CD14-positive monocyte (primary cell): ENCODE measurements around the gene ARL4C. TPM values are rescaled to one million over a fixed set of nuclear protein-coding genes. Genes with fewer than 3 reads are reported as not detected.

Source experiments
- DNase-seq, 3 donors: peaks; one replicate each; pipeline ENCODE4 v3.0.0-alpha.2; 2011 to 2022
- H2AFZ ChIP-seq: 2 replicates; pipeline ENCODE4 v1.6.0; 2012; ENCODE audit warnings: mild to moderate bottlenecking, low read depth, low read length, inconsistent platforms; ENCODE audit not compliant: insufficient read depth, poor library complexity, severe bottlenecking
- H3K27ac ChIP-seq, 2 donors: 1 replicate in 1 of 2; 2 replicates in 1 of 2; pipeline ENCODE4 v1.5.1; 2012 to 2013; ENCODE audit warnings: low read length in 2 of 2, control low read depth in 1 of 2, inconsistent platforms in 1 of 2, low read depth in 1 of 2, mild to moderate bottlenecking in 1 of 2
- H3K27me3 ChIP-seq, 2 donors: one replicate each; pipeline versions ENCODE4 v1.6.0 to v1.6.1; 2011 to 2013; ENCODE audit warnings: low read length in 2 of 2; ENCODE audit not compliant: control insufficient read depth in 2 of 2, insufficient read depth in 2 of 2
- H3K36me3 ChIP-seq, 2 donors: replicated peaks in 1 of 2; 1 replicate in 1 of 2; 2 replicates in 1 of 2; pipeline versions ENCODE4 v1.5.1 to v1.6.1; 2012 to 2013; ENCODE audit warnings: low read length in 2 of 2, control low read depth in 1 of 2, inconsistent platforms in 1 of 2, mild to moderate bottlenecking in 1 of 2; ENCODE audit not compliant: insufficient read depth in 2 of 2, control insufficient read depth in 1 of 2
- H3K4me1 ChIP-seq, 2 donors: 1 replicate in 1 of 2; 2 replicates in 1 of 2; pipeline versions ENCODE4 v1.5.1 to v1.6.1; 2012 to 2013; ENCODE audit warnings: low read length in 2 of 2, control low read depth in 1 of 2, inconsistent platforms in 1 of 2, mild to moderate bottlenecking in 1 of 2, moderate library complexity in 1 of 2; ENCODE audit not compliant: insufficient read depth in 2 of 2, control insufficient read depth in 1 of 2
- H3K4me2 ChIP-seq: replicated peaks from 2 replicates; pipeline ENCODE3; 2012; ENCODE audit warnings: low read length, moderate library complexity, mild to moderate bottlenecking; ENCODE audit not compliant: poor library complexity, severe bottlenecking; ENCODE audit errors: extremely low read depth
- H3K4me3 ChIP-seq, 3 experiments: fragments of 200-600 bp in 1 of 3; sonication (generic) in 1 of 3; replicated peaks in 1 of 3; 1 replicate in 2 of 3; 2 replicates in 1 of 3; pipeline ENCODE4 v1.5.1; 2011 to 2013; ENCODE audit warnings: low read length in 3 of 3, mild to moderate bottlenecking in 3 of 3, control low read depth in 2 of 3, low read depth in 2 of 3, inconsistent platforms in 1 of 3, moderate library complexity in 1 of 3
- H3K79me2 ChIP-seq: 2 replicates; pipeline ENCODE4 v1.6.0; 2012; ENCODE audit warnings: mild to moderate bottlenecking, control low read depth, inconsistent platforms, low read length, moderate library complexity; ENCODE audit not compliant: insufficient read depth
- H3K9ac ChIP-seq: 2 replicates; pipeline ENCODE4 v1.6.0; 2017; ENCODE audit warnings: low read length, mild to moderate bottlenecking; ENCODE audit not compliant: insufficient read depth, poor library complexity, severe bottlenecking
- H3K9me3 ChIP-seq, 2 donors: replicated peaks in 1 of 2; 1 replicate in 1 of 2; 2 replicates in 1 of 2; pipeline versions ENCODE4 v1.5.1 to v1.6.1; 2012 to 2013; ENCODE audit warnings: low read length in 2 of 2, control low read depth in 1 of 2; ENCODE audit not compliant: control insufficient read depth in 1 of 2, insufficient read depth in 1 of 2
- H4K20me1 ChIP-seq: 2 replicates; pipeline ENCODE4 v1.6.0; 2012; ENCODE audit warnings: mild to moderate bottlenecking, low read length, control low read depth, moderate library complexity; ENCODE audit not compliant: insufficient read depth
- H3K27ac Mint-ChIP-seq, 7 donors: one replicate each; pipeline ENCODE4 v1.8.0; 2020; ENCODE audit warnings: mild to moderate bottlenecking in 7 of 7, mixed read lengths in 7 of 7, moderate library complexity in 6 of 7, inconsistent platforms in 2 of 7
- H3K27me3 Mint-ChIP-seq, 3 donors: one replicate each; pipeline ENCODE4 v1.8.0; 2021 to 2022; ENCODE audit warnings: low read depth in 3 of 3, mild to moderate bottlenecking in 3 of 3, mixed read lengths in 3 of 3, moderate library complexity in 3 of 3, inconsistent platforms in 1 of 3
- H3K36me3 Mint-ChIP-seq, 2 donors: one replicate each; pipeline ENCODE4 v1.8.0; 2020; ENCODE audit warnings: mixed read lengths in 2 of 2, inconsistent platforms in 1 of 2, mild to moderate bottlenecking in 1 of 2
- H3K4me1 Mint-ChIP-seq: one replicate; pipeline ENCODE4 v1.8.0; 2020; ENCODE audit warnings: mild to moderate bottlenecking, mixed read lengths
- H3K4me3 Mint-ChIP-seq, 2 donors: one replicate each; pipeline ENCODE4 v1.8.0; 2020; ENCODE audit warnings: mild to moderate bottlenecking in 2 of 2, mixed read lengths in 2 of 2, moderate library complexity in 1 of 2
- H3K9me3 Mint-ChIP-seq, 7 donors: one replicate each; pipeline ENCODE4 v1.8.0; 2020 to 2022; ENCODE audit warnings: mixed read lengths in 7 of 7, mild to moderate bottlenecking in 6 of 7, moderate library complexity in 6 of 7, inconsistent platforms in 2 of 7
- CTCF ChIP-seq: fragments of 200-600 bp; IDR thresholded peaks from one replicate; pipeline ENCODE4 v1.8.0; 2022; ENCODE audit warnings: antibody characterized with exemption, mild to moderate bottlenecking
- WGBS: methylation state at CpG from one replicate; pipeline ENCODE4 v1.1.5; 2013; ENCODE audit warnings: missing lambda C conversion rate; ENCODE audit not compliant: insufficient coverage; 5-methylcytosine and 5-hydroxymethylcytosine counted together
- intact Hi-C, 2 donors: fragments of 100-400 bp; cut with micrococcal nuclease; formaldehyde crosslinking; loops; one replicate each; pipeline versions ENCODE4 v1.15.0 to v1.15.1; 2023
- polyA plus RNA-seq, 3 donors: library from polyadenylated mRNA; depleted of rRNA in 1 of 3; unstranded in 2 of 3; stranded (reverse) in 1 of 3; fragments of 300-500 nt in 2 of 3; fragments of >200 nt in 1 of 3; fragmentation: Illumina TruSeq in 2 of 3; gene quantifications; 1 replicate in 2 of 3; 2 replicates in 1 of 3; pipeline ENCODE4 v1.2.3, GENCODE V29; 2012 to 2021

Gene ARL4C
- polyA plus RNA-seq, 3 donors, result 4.0 to 90.9 (median 6.4) TPM

- Mint-ChIP-seq H3K9me3 (peaks cover 0 to 2% (median 0%) of the 10 kb centered on the region in 7 donors), H3K36me3 (no peaks in the 10 kb centered on the region), H3K27me3 (peaks cover 11 to 20% (median 12%) of the 10 kb centered on the region in 3 donors), H3K4me1 (peaks cover 13% of the 10 kb centered on the region), H3K27ac (no peak overlapping the region), H3K4me3 (no peak overlapping the region)
- Histone ChIP-seq H3K27ac (no peak overlapping the region), H3K9ac (no peak overlapping the region), H3K79me2 (no peaks in the 10 kb centered on the region), H3K4me3 (no peak overlapping the region), H4K20me1 (no peaks in the 10 kb centered on the region), H2AFZ (no peak overlapping the region), H3K27me3 (peaks cover 2 to 4% of the 10 kb centered on the region in 2 donors), H3K9me3 (no peaks in the 10 kb centered on the region), H3K4me1 (peaks cover 11 to 12% of the 10 kb centered on the region in 2 donors), H3K36me3 (no peaks in the 10 kb centered on the region), H3K4me2 (no peak overlapping the region)
- intact Hi-C loops, result loop anchor here in 1 of 2 donors (5.0 kb wide), 1 partner anchor 33 kb away; no protein-coding TSS in a partner anchor
- no CpG with 5 or more reads among the region's 3 CpGs for WGBS
- TF ChIP-seq CTCF, result no peak
- DNase-seq, result no peak
Measured at GRCh38 chr2:234480337-234480736, 16.5 kb downstream of the ARL4C start.

- no peak overlapping the region for H3K4me2 ChIP-seq
- Mint-ChIP-seq H3K27ac (no peak overlapping the region), H3K27me3 (peaks cover 6 to 21% (median 12%) of the 10 kb centered on the region in 3 donors), H3K36me3 (no peaks in the 10 kb centered on the region), H3K4me1 (peaks cover 13% of the 10 kb centered on the region), H3K4me3 (no peak overlapping the region), H3K9me3 (peaks cover 0 to 2% (median 0%) of the 10 kb centered on the region in 7 donors)
- intact Hi-C loops, result no loop called here
- TF ChIP-seq CTCF, result no peak
- no peaks in the 10 kb centered on the region for H3K36me3 ChIP-seq
- H3K9ac ChIP-seq, result no peak overlapping the region
- WGBS, result 94% methylated on average over 9 of the region's 9 CpGs
- H3K9me3 ChIP-seq, result no peaks in the 10 kb centered on the region
- H3K27ac ChIP-seq, result no peak overlapping the region
- H3K4me3 ChIP-seq, result no peak overlapping the region
- H3K27me3 ChIP-seq, result peaks cover 2 to 4% of the 10 kb centered on the region in 2 donors
- no peak overlapping the region for H2AFZ ChIP-seq
- no peaks in the 10 kb centered on the region for H3K79me2 ChIP-seq
- no peaks in the 10 kb centered on the region for H4K20me1 ChIP-seq
- DNase-seq, result no peak
- peaks cover 11 to 12% of the 10 kb centered on the region in 2 donors for H3K4me1 ChIP-seq
Measured at GRCh38 chr2:234479465-234479864, 17.4 kb downstream of the ARL4C start.
